Vagina (tissue), 2 donors: ENCODE measurements around the gene ACACA.

Experiments used
- CTCF ChIP-seq, 3 experiments: fragments of 450-650 bp in 2 of 3; fragments of 200-600 bp in 1 of 3; sonication (generic) in 1 of 3; IDR thresholded peaks; one replicate each; pipeline ENCODE4 v1.5.1; 2017 to 2019; ENCODE audit warnings: antibody characterized with exemption in 3 of 3, mild to moderate bottlenecking in 2 of 3, moderate library complexity in 2 of 3
- POLR2A ChIP-seq, 2 donors: fragments of 450-650 bp; IDR thresholded peaks; one replicate each; pipeline ENCODE4 v1.6.1; 2017; ENCODE audit warnings: antibody characterized with exemption in 2 of 2, mild to moderate bottlenecking in 2 of 2, moderate library complexity in 2 of 2
- POLR2AphosphoS5 ChIP-seq, 2 donors: sonication (generic); formaldehyde crosslinking; IDR thresholded peaks; one replicate each; pipeline ENCODE4 v1.9.0; 2017; ENCODE audit warnings: antibody characterized with exemption in 2 of 2, mild to moderate bottlenecking in 2 of 2, low read depth in 1 of 2; ENCODE audit not compliant: insufficient read depth in 1 of 2

DNA sequence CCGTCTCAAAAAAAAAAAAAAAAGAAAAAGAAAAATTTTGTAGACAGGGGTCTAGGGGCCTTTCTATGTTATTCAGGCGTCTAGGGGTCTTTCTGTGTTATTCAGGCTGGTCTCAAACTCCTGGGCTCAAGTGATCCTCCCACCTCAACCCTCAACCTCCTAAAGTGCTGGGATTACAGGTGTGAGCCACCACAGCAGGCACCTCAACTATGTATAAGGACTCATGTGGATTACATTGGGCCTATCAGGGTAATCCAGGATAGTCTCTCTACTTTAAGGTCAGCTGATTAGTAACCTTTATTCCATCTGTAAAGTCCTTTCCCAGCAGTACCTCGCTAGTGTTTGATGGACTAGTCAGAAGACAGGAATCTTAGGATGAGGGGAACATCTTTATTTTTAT lies 22.4 kb upstream of the ACACA start:
- TF ChIP-seq POLR2A (IDR thresholded peaks at IDR 0.05), result no peak
- no peak for TF ChIP-seq CTCF (IDR thresholded peaks at IDR 0.05)
- TF ChIP-seq POLR2AphosphoS5 (IDR thresholded peaks at IDR 0.05; ENCODE audit: insufficient read depth in 1 of 2, low read depth in 1 of 2), result no peak
